ENCODE data around the gene SERINC3.

SERINC3 gene

DNA sequence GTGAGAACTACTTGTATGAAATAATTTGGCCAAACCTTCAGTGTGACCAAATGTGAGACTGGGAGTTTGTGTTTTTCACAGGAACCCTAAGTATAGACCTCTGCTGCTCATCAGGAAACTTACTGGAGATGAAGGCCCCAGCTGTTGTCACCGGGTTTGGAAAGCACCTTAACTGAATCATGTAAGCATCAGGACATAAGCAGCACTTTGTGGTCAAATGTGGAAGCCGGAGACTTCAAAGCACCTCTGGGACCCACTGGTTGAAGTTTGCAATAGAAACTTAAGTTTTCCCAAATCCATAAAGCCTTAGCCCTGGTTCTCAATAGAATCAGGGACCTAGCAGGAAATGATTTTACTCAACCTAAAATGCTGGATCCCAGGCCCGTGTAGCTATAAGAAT is 31.9 kb downstream of the SERINC3 start:
- no peak overlapping the region for H3K4me3 ChIP-seq (ENCODE audit: low read depth, low read length)
- TF ChIP-seq, protein P1, sequence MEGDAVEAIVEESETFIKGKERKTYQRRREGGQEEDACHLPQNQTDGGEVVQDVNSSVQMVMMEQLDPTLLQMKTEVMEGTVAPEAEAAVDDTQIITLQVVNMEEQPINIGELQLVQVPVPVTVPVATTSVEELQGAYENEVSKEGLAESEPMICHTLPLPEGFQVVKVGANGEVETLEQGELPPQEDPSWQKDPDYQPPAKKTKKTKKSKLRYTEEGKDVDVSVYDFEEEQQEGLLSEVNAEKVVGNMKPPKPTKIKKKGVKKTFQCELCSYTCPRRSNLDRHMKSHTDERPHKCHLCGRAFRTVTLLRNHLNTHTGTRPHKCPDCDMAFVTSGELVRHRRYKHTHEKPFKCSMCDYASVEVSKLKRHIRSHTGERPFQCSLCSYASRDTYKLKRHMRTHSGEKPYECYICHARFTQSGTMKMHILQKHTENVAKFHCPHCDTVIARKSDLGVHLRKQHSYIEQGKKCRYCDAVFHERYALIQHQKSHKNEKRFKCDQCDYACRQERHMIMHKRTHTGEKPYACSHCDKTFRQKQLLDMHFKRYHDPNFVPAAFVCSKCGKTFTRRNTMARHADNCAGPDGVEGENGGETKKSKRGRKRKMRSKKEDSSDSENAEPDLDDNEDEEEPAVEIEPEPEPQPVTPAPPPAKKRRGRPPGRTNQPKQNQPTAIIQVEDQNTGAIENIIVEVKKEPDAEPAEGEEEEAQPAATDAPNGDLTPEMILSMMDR (IDR thresholded peaks at IDR 0.05; ENCODE audit: control insufficient read depth, extremely low read depth, insufficient read depth): no peak
- no peak for DNase-seq (ENCODE audit: low read depth)

DNA sequence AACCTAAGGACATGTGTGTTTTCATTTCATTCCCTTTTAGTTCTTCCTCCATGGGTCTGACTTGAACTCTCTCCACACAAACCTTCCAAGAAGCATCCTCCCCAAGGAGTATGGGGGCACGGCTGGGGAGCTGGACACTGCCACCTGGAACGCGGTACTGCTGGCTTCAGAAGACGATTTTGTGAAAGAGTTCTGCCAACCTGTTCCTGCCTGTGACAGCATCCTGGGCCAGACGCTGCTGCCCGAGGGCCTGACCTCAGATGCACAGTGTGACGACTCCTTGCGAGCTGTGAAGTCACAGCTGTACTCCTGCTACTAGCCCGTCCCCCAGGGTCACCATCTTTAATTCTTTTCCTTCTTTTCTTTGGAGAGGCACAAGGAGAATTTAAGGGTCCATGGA is 32.6 kb downstream of the SERINC3 start:
- H3K4me3 ChIP-seq (ENCODE audit: low read depth, low read length): no peak overlapping the region
- no peak for DNase-seq (ENCODE audit: low read depth)
- TF ChIP-seq, protein P1 (IDR thresholded peaks at IDR 0.05; ENCODE audit: control insufficient read depth, extremely low read depth, insufficient read depth): no peak

DNA sequence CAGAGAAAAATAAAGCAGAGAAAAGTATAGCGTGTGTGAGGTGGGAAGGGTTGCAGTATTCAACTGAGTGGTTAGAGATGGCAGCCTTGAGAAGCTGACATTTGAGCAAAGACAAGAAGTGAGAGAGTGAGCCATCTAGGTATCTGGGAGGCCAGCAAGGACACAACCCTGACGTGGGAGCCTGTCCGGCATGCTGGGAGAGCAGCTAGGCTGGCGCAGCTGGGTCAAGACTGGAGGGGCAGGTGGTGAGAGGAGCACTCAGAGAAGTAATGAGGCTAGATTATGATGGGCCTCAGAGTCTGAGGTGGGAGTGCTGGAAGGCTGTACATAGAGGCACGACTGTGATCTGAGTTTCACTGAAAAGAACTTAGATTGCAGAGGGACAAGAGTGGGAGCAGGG is 33.3 kb downstream of the SERINC3 start:
- TF ChIP-seq, protein P1 (IDR thresholded peaks at IDR 0.05; ENCODE audit: control insufficient read depth, extremely low read depth, insufficient read depth): no peak
- DNase-seq (ENCODE audit: low read depth): no peak
- H3K4me3 ChIP-seq (ENCODE audit: low read depth, low read length): no peak overlapping the region

DNA sequence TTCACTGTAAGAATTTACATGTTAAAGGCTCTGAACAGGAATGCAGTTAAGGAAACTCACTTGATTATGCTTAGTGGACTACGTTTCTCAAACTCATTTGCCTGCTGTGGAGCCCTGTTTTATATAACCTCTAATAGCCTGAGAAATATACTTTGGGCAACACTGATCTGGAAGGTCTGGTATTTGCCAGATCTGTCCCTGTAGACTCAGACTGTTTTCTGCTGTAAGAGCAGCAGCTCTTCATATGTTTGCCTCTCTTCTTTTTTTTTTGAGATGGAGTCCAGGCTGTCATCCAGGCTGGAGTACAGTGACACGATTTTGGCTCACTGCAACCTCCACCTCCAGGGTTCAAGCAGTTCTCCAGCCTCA is 36.1 kb downstream of the SERINC3 start:
- DNase-seq (ENCODE audit: low read depth): no peak
- TF ChIP-seq, protein P1 (IDR thresholded peaks at IDR 0.05; ENCODE audit: control insufficient read depth, extremely low read depth, insufficient read depth): no peak

DNA sequence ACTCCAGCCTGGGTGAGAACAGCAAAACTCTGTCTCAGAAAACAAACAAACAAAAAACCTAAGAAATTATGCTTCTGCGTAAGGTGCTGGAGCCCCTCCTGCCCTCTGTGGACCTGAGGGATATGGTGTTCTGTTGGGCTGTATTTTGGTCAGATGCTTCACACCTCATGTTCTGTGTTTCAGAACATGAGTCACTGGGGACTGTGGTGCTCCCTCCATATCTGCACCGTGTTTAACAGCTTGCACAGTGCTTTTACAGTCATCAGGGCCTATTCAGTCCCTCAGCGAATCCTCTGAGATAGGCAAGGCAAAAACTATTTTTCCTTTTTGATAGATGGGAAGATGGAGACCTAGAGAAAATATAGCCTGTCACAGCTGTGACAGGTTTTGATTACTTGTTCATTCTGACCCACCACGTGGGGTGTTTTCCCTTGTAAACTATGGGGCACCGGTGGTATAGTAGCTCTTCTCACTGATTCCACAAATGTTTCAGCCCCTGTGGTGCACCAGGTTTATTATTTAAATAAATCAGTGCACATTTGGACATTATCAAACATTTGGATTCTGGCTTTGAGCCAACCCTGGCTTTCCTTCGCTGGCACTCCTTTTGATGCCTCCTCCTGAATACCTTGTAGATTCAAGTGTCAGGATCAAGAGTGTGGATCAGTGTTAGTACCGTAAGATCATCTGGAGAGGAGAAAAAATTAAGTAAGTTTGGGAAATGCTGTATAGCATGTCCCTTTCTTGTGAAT is 36.6 kb downstream of the SERINC3 start:
- no peak for DNase-seq (ENCODE audit: low read depth)
- TF ChIP-seq, protein P1 (IDR thresholded peaks at IDR 0.05; ENCODE audit: control insufficient read depth, extremely low read depth, insufficient read depth): no peak
- no peak overlapping the region for H3K4me3 ChIP-seq (ENCODE audit: low read depth, low read length)

More for the DNA sequence above, 36.1 kb downstream of the SERINC3 start:
- H3K4me3 ChIP-seq (ENCODE audit: low read depth, low read length): no peak overlapping the region

DNA sequence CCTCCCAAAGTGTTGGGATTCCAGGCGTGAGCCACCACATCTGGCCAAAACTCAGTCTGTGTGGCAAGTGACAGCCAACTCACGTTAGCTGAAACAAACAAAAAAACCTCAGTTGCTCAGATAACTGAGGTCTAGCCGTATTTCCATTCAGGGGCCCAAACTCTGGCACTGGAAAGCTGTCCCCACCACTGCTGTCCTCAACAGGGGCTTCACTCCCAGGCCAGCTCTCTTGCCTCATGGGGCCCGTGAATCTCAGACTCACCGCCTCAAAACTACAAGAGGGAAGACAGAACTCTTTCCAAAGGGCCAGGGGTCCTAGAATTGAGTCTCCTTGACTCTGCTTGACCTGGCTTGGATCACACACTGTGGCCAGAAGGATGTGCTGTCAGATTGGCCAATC is 38.8 kb downstream of the SERINC3 start:
- TF ChIP-seq, protein P1 (IDR thresholded peaks at IDR 0.05; ENCODE audit: control insufficient read depth, extremely low read depth, insufficient read depth): no peak
- H3K4me3 ChIP-seq (ENCODE audit: low read depth, low read length): no peak overlapping the region
- DNase-seq (ENCODE audit: low read depth): no peak

Measured in LNCaP clone FGC (cell line).